Tibial nerve (tissue), 4 donors: ENCODE results near the gene HECW1. TPM values are rescaled to one million over a fixed set of nuclear protein-coding genes. Genes with fewer than 3 reads are reported as not detected.

Experiments used
- DNase-seq, 2 donors: peaks; one replicate each; pipeline ENCODE4 v3.0.0-alpha.2; 2019; ENCODE audit warnings: low spot score in 2 of 2
- H3K27ac ChIP-seq, 4 donors: fragments of 200-600 bp; sonication (generic) in 3 of 4; one replicate each; pipeline ENCODE4 v1.5.1; 2017 to 2019; ENCODE audit warnings: mild to moderate bottlenecking in 1 of 4
- H3K27me3 ChIP-seq, 2 donors: fragments of 200-600 bp; sonication (generic) in 1 of 2; one replicate each; pipeline versions ENCODE4 v1.5.1 to v1.6.0; 2017 to 2019
- H3K36me3 ChIP-seq, 3 donors: fragments of 200-600 bp; sonication (generic); one replicate each; pipeline ENCODE4 v1.5.1; 2018 to 2019
- H3K4me1 ChIP-seq, 4 donors: fragments of 200-600 bp; sonication (generic) in 3 of 4; one replicate each; pipeline ENCODE4 v1.5.1; 2017 to 2019
- H3K4me3 ChIP-seq, 4 donors: fragments of 200-600 bp; sonication (generic) in 3 of 4; one replicate each; pipeline ENCODE4 v1.5.1; 2017 to 2019; ENCODE audit warnings: mild to moderate bottlenecking in 1 of 4, moderate library complexity in 1 of 4
- H3K9me3 ChIP-seq, 4 donors: fragments of 200-600 bp; sonication (generic) in 3 of 4; one replicate each; pipeline ENCODE4 v1.5.1; 2017 to 2019
- CTCF ChIP-seq, 5 experiments: fragments of 200-600 bp in 3 of 5; fragments of 450-650 bp in 2 of 5; sonication (generic) in 3 of 5; IDR thresholded peaks; one replicate each; pipeline ENCODE4 v1.5.1; 2016 to 2019; ENCODE audit warnings: antibody characterized with exemption in 5 of 5, mild to moderate bottlenecking in 3 of 5, moderate library complexity in 2 of 5
- EP300 ChIP-seq, 2 donors: sonication (generic); formaldehyde crosslinking; IDR thresholded peaks; one replicate each; pipeline ENCODE4 v1.6.1; 2017; ENCODE audit warnings: antibody characterized with exemption in 2 of 2, mild to moderate bottlenecking in 1 of 2
- POLR2A ChIP-seq, 2 donors: fragments of 450-650 bp; IDR thresholded peaks; one replicate each; pipeline ENCODE4 v1.6.1; 2017; ENCODE audit warnings: antibody characterized with exemption in 2 of 2, mild to moderate bottlenecking in 2 of 2, moderate library complexity in 2 of 2
- WGBS, 2 donors: methylation state at CpG; one replicate each; pipeline ENCODE4 v1.1.5; 2018; 5-methylcytosine and 5-hydroxymethylcytosine counted together
- total RNA-seq, 4 donors: library from RNA; depleted of rRNA; stranded (reverse); fragments of >200 nt; gene quantifications; one replicate each; pipeline ENCODE4 v1.1.0, GENCODE V29; 2016

Gene HECW1
- total RNA-seq, 4 donors from 2014 or later: 3.6 to 10.9 (median 6.5) TPM

GRCh38 chr7:43170571-43170970 lies 58.1 kb downstream of the HECW1 start:
- WGBS, 2 donors: 37% methylated on average over 3 of the region's 3 CpGs
- no peak for DNase-seq

GRCh38 chr7:43175570-43176200 lies 63.2 kb downstream of the HECW1 start:
- TF ChIP-seq CTCF (IDR thresholded peaks at IDR 0.05): no peak
- no peak for TF ChIP-seq POLR2A (IDR thresholded peaks at IDR 0.05)
- no peak for TF ChIP-seq EP300 (IDR thresholded peaks at IDR 0.05)
- 79 to 80% methylated on average over 10 of the region's 10 CpGs for WGBS, 2 donors
- no peak overlapping the region for H3K27ac ChIP-seq
- DNase-seq: no peak
- H3K9me3 ChIP-seq: no peaks in the 10 kb centered on the region
- no peak overlapping the region for H3K4me3 ChIP-seq
- H3K4me1 ChIP-seq: no peaks in the 10 kb centered on the region
- H3K36me3 ChIP-seq: no peaks in the 10 kb centered on the region
- no peaks in the 10 kb centered on the region for H3K27me3 ChIP-seq

More at GRCh38 chr7:43170571-43170970, 58.1 kb downstream of the HECW1 start:
- Histone ChIP-seq H3K4me3 (no peak overlapping the region), H3K27me3 (peaks cover 0 to 3% of the 10 kb centered on the region in 2 donors), H3K4me1 (peaks cover 0 to 3% (median 0%) of the 10 kb centered on the region in 4 donors), H3K36me3 (no peaks in the 10 kb centered on the region), H3K27ac (no peak overlapping the region), H3K9me3 (no peaks in the 10 kb centered on the region)
- TF ChIP-seq CTCF (IDR thresholded peaks at IDR 0.05) (no peak), EP300 (IDR thresholded peaks at IDR 0.05) (no peak), POLR2A (IDR thresholded peaks at IDR 0.05) (no peak)

GRCh38 chr7:43179393-43179792 lies 66.9 kb downstream of the HECW1 start:
- Histone ChIP-seq H3K27ac (no peak overlapping the region), H3K4me1 (no peaks in the 10 kb centered on the region), H3K9me3 (no peaks in the 10 kb centered on the region), H3K36me3 (no peaks in the 10 kb centered on the region), H3K27me3 (no peaks in the 10 kb centered on the region), H3K4me3 (no peak overlapping the region)
- WGBS, 2 donors: 70 to 73% methylated on average over 2 of the region's 2 CpGs
- no peak for DNase-seq
- TF ChIP-seq EP300 (IDR thresholded peaks at IDR 0.05) (no peak), POLR2A (IDR thresholded peaks at IDR 0.05) (no peak), CTCF (IDR thresholded peaks at IDR 0.05) (no peak)

- 91 to 94% methylated on average over 7 of the region's 7 CpGs for WGBS, 2 donors
- Histone ChIP-seq H3K4me1 (no peaks in the 10 kb centered on the region), H3K27ac (no peak overlapping the region), H3K4me3 (no peak overlapping the region), H3K27me3 (no peaks in the 10 kb centered on the region), H3K9me3 (no peaks in the 10 kb centered on the region), H3K36me3 (no peaks in the 10 kb centered on the region)
- DNase-seq: no peak
- no peak for TF ChIP-seq EP300 (IDR thresholded peaks at IDR 0.05)
- no peak for TF ChIP-seq CTCF (IDR thresholded peaks at IDR 0.05)
- no peak for TF ChIP-seq POLR2A (IDR thresholded peaks at IDR 0.05)
Observed at GRCh38 chr7:43192806-43193460, 80.5 kb downstream of the HECW1 start.

GRCh38 chr7:43193893-43194292 lies 81.4 kb downstream of the HECW1 start:
- no peak for DNase-seq
- TF ChIP-seq POLR2A (IDR thresholded peaks at IDR 0.05) (no peak), EP300 (IDR thresholded peaks at IDR 0.05) (no peak), CTCF (IDR thresholded peaks at IDR 0.05) (no peak)
- Histone ChIP-seq H3K4me1 (no peaks in the 10 kb centered on the region), H3K9me3 (no peaks in the 10 kb centered on the region), H3K27ac (no peak overlapping the region), H3K36me3 (no peaks in the 10 kb centered on the region), H3K27me3 (no peaks in the 10 kb centered on the region), H3K4me3 (no peak overlapping the region)
- 54 to 67% methylated on average over 2 of the region's 2 CpGs for WGBS, 2 donors
